GM12878 (cell line): ENCODE results near the gene KIF2A.

Source experiments
- MXI1 ChIP-seq: fragments of 150-350 bp; IDR thresholded peaks from 2 replicates; pipeline ENCODE4 v1.6.1; 2011; ENCODE audit warnings: low read depth, mild to moderate bottlenecking, inconsistent platforms, low read length, improper control_type of control experiment
- TF ChIP-seq, protein P1 (sequence below), 3 experiments: IDR thresholded peaks in 2 of 3; conservative IDR thresholded peaks in 1 of 3; 2 replicates each; pipeline ENCODE4 v1.5.1; 2011; ENCODE audit warnings: low read depth in 3 of 3, low read length in 3 of 3, mild to moderate bottlenecking in 3 of 3, control low read depth in 2 of 3, moderate library complexity in 2 of 3, inconsistent platforms in 1 of 3, mixed read lengths in 1 of 3; ENCODE audit not compliant: control insufficient read depth in 2 of 3, insufficient read depth in 1 of 3; ENCODE audit errors: extremely low read depth in 1 of 3

DNA sequence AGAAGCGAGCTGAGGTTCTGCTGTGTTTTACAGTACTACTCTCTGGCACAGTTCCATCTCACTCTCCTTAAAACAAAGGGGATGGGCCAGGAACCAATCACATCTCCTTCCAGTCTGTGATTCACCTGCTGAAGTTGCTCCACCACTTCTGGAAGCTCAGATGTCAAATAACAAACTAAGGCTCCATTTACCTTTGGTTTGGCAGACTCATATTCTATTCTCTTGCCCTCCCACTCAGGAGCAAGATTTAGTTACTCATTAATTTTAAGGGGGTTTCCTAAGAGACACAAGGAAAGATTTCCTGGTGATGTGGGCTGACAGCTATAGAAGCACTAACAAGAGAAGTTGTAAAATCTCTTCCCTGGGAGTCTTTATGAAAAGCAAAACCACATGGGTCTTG is 37.8 kb upstream of the KIF2A start:
- TF ChIP-seq, protein P1, sequence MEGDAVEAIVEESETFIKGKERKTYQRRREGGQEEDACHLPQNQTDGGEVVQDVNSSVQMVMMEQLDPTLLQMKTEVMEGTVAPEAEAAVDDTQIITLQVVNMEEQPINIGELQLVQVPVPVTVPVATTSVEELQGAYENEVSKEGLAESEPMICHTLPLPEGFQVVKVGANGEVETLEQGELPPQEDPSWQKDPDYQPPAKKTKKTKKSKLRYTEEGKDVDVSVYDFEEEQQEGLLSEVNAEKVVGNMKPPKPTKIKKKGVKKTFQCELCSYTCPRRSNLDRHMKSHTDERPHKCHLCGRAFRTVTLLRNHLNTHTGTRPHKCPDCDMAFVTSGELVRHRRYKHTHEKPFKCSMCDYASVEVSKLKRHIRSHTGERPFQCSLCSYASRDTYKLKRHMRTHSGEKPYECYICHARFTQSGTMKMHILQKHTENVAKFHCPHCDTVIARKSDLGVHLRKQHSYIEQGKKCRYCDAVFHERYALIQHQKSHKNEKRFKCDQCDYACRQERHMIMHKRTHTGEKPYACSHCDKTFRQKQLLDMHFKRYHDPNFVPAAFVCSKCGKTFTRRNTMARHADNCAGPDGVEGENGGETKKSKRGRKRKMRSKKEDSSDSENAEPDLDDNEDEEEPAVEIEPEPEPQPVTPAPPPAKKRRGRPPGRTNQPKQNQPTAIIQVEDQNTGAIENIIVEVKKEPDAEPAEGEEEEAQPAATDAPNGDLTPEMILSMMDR (IDR thresholded peaks at IDR 0.05 in 2 of 3, conservative IDR thresholded peaks at IDR 0.05 in 1 of 3; ENCODE audit: control insufficient read depth in 2 of 3, extremely low read depth in 1 of 3, insufficient read depth in 1 of 3, low read depth in 3 of 3, low read length in 3 of 3) = no peak
- no peak for TF ChIP-seq MXI1
